ENCODE data around the gene SNAP47.

SNAP47 gene

DNA sequence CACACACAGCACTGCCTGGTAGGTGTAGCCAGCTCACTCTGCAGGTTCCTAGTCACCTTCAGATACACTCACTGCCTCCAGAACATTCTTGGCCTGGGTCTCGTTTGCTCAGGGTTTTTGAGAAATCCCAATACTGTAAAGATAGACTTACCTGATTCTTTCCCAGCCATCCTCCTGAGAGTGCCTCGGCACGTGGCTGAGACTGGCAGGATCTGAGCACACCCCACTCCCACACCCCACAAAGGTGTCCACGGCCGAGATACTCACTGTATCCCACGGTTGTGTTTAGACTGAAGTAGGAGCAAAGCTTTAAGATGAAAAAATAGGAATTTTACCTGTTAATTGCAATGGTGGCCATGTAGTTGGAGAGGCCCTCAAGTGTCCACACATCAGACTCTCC is 33.4 kb downstream of the SNAP47 start:
- TF ChIP-seq, protein P1, sequence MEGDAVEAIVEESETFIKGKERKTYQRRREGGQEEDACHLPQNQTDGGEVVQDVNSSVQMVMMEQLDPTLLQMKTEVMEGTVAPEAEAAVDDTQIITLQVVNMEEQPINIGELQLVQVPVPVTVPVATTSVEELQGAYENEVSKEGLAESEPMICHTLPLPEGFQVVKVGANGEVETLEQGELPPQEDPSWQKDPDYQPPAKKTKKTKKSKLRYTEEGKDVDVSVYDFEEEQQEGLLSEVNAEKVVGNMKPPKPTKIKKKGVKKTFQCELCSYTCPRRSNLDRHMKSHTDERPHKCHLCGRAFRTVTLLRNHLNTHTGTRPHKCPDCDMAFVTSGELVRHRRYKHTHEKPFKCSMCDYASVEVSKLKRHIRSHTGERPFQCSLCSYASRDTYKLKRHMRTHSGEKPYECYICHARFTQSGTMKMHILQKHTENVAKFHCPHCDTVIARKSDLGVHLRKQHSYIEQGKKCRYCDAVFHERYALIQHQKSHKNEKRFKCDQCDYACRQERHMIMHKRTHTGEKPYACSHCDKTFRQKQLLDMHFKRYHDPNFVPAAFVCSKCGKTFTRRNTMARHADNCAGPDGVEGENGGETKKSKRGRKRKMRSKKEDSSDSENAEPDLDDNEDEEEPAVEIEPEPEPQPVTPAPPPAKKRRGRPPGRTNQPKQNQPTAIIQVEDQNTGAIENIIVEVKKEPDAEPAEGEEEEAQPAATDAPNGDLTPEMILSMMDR (IDR thresholded peaks at IDR 0.05; ENCODE audit: insufficient read depth, low read depth, low read length, missing control alignments): no peak
- no peak overlapping the region for H3K4me3 ChIP-seq (ENCODE audit: low read length)
- DNase-seq (ENCODE audit: low read depth): no peak

DNA sequence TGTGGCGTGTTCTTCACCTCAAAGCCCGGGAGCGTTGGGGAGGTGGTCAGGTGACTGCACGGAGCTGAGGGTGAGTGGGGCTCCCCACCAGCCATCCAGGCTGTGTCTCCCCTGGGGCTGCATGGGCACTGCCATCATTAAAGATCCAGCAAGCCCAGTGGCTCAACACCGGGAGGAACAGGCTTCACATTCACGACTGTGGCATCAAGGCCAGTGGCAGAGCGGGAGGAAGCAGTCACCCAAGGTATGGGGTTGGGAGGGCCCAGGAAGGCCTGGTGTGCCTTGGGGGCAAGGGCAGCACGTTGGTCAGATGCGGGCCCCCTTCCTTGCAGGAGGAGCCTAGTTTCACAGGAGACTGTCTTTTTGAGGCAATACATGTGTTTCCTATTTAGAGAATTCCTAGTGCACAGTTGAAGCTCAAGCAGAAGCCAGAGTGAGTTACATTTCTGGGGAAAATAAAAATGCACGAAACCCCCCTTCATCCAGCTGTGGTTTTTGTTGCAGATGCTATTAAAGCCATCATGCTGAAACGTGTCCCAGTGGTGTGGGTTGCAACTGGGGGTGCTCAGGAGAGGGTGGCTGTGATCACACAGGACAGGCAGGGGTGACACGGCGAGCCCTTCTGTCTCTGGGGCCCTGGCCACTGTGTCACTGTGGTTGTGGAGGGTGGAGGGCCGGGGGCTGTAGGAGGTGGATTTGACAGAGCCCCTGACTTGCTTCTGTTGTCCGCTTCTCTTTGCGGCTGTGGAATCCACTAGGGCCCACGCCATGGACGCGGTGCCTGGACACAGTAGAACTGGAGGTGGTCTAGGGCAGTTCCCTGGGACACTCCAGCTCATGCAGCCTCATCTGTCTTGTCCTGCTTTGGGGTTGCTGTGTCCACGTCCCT is 34.1 kb downstream of the SNAP47 start:
- DNase-seq (ENCODE audit: low read depth): no peak
- H3K4me3 ChIP-seq (ENCODE audit: low read length): no peak overlapping the region
- TF ChIP-seq, protein P1 (IDR thresholded peaks at IDR 0.05; ENCODE audit: insufficient read depth, low read depth, low read length, missing control alignments): no peak

DNA sequence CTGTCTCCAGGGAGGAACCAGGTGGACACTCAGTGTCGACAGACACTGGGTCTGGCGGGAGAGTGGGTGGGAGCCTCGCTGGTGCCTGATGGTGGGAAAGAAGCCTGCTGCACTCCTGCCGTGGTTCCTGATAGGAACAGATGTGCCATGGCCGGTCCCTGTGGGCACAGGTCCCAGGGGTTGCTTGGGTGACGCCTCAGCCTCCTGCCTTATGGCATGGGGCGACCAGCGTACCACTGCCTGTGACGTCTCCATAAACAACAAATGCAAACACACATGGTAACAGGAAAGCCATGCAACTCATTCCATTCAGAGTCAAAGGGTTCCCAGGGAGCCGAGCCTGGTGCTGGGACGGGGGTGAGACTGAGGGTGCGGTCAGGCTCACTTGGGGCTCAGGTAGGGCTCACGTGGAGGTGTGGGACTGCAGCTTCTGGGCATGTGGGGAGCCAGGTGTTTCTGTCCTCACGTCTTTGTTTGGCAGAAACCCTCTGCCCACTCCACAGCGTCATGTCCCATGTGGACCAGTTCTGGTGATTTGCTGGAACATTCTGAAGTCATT is 34.8 kb downstream of the SNAP47 start:
- DNase-seq (ENCODE audit: low read depth): no peak

DNA sequence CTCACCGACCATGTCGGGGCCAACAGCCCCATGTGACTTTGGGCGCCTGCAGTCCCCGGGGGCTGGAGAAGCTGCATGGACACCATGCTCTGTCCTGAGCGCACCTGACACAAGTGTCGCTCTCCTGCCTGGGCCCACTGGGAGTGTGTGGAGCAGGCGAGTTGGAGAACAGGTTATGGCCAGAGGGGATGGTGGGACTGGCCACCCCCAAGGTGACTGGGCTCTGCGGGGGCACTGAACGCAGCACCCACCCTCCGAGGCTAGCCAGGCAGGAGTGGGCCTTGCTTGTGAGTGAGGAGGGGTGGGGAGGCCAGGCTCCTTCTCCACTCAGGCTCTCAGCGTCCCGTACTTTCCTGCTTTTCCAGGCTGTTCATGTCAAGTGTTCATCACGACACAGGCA is 35.6 kb downstream of the SNAP47 start:
- no peak for DNase-seq (ENCODE audit: low read depth)
- TF ChIP-seq, protein P1 (IDR thresholded peaks at IDR 0.05; ENCODE audit: insufficient read depth, low read depth, low read length, missing control alignments): no peak
- no peak overlapping the region for H3K4me3 ChIP-seq (ENCODE audit: low read length)

More for the DNA sequence above, 34.8 kb downstream of the SNAP47 start:
- no peak overlapping the region for H3K4me3 ChIP-seq (ENCODE audit: low read length)
- TF ChIP-seq, protein P1 (IDR thresholded peaks at IDR 0.05; ENCODE audit: insufficient read depth, low read depth, low read length, missing control alignments): no peak

DNA sequence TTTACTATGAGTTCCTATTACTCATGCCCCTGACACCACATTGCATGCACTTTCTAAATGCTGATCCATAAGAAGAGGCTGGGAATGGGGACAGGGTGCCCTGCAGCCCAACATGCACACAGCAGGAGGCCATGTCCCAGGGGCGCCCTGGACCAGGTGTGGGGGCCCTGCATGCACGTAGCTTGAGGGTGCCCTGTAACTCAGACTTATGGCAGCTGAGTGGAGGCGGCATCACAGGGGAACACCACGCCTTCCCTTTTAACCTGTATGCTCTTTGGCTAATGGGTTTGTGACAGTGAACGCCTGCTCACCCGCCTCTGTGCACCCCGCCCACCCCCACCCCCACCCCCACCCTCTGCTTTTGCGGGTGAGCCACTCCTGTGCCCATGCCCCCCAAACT is 36.1 kb downstream of the SNAP47 start:
- no peak for DNase-seq (ENCODE audit: low read depth)

DNA sequence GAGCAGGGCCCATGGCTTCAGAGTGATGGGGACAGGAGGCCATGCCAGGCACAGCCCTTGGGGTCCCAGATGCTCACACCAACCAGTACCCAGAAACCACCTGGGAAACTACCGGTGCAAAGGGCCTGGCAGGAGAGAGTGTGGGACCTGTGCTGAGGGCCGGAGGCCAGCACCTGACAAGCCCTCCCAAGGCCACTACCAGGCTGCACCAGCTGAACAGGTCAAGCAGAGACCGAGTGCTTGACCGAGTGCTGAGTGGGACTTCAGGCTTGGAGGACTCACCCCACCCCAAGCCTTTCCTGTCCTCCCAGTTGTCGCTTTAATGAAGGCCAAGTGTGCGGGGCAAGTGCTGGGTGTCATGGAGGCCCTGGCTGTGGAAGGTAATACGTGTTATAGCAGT is 36.5 kb downstream of the SNAP47 start:
- no peak for DNase-seq (ENCODE audit: low read depth)
- no peak overlapping the region for H3K4me3 ChIP-seq (ENCODE audit: low read length)
- TF ChIP-seq, protein P1 (IDR thresholded peaks at IDR 0.05; ENCODE audit: insufficient read depth, low read depth, low read length, missing control alignments): no peak

More for the DNA sequence above, 36.1 kb downstream of the SNAP47 start:
- no peak overlapping the region for H3K4me3 ChIP-seq (ENCODE audit: low read length)
- TF ChIP-seq, protein P1 (IDR thresholded peaks at IDR 0.05; ENCODE audit: insufficient read depth, low read depth, low read length, missing control alignments): no peak

Measured in epithelial cell of esophagus (primary cell).